Stomach smooth muscle (tissue), 2 donors: ENCODE data around the gene PSTPIP1.
A peak's percentile ranks its signal among the peaks of the same experiment; 100 is the strongest.

Experiments
- H3K27ac ChIP-seq: one replicate; pipeline ENCODE4 v1.7.0; 2013; ENCODE audit warnings: mild to moderate bottlenecking, low read length, inconsistent platforms
- H3K27me3 ChIP-seq, 2 donors: one replicate each; pipeline ENCODE4 v1.7.0; 2013; ENCODE audit warnings: low read length in 2 of 2; ENCODE audit not compliant: insufficient read depth in 2 of 2, control insufficient read depth in 1 of 2
- H3K36me3 ChIP-seq, 2 donors: one replicate each; pipeline ENCODE4 v1.7.0; 2013; ENCODE audit warnings: low read length in 2 of 2; ENCODE audit not compliant: control insufficient read depth in 2 of 2, insufficient read depth in 2 of 2
- H3K4me1 ChIP-seq: one replicate; pipeline ENCODE4 v1.7.0; 2013; ENCODE audit warnings: low read length; ENCODE audit not compliant: control insufficient read depth, insufficient read depth
- H3K4me3 ChIP-seq, 2 donors: one replicate each; pipeline ENCODE4 v1.7.0; 2013; ENCODE audit warnings: low read length in 2 of 2
- H3K9ac ChIP-seq, 2 donors: one replicate each; pipeline ENCODE4 v1.7.0; 2013; ENCODE audit warnings: low read length in 2 of 2, mild to moderate bottlenecking in 1 of 2
- H3K9me3 ChIP-seq, 2 donors: one replicate each; pipeline ENCODE4 v1.7.0; 2013; ENCODE audit warnings: low read length in 2 of 2; ENCODE audit not compliant: control insufficient read depth in 2 of 2
- donor health status: healthy.
- donor health status: Pancreatic carcinoma.

PSTPIP1 gene

GRCh38 chr15:76979331-76979925, 15.5 kb upstream of the PSTPIP1 start:
- Histone ChIP-seq H3K27me3 (no peaks in the 10 kb centered on the region), H3K9me3 (no peaks in the 10 kb centered on the region), H3K4me1 (no peaks in the 10 kb centered on the region), H3K36me3 (no peaks in the 10 kb centered on the region), H3K9ac (no peak overlapping the region), H3K27ac (no peak overlapping the region), H3K4me3 (no peak overlapping the region)

- no peaks in the 10 kb centered on the region for H3K9me3 ChIP-seq
- H3K27ac ChIP-seq, result no peak overlapping the region
- H3K36me3 ChIP-seq, result no peaks in the 10 kb centered on the region
- H3K4me3 ChIP-seq, result no peak overlapping the region
- no peaks in the 10 kb centered on the region for H3K4me1 ChIP-seq
- no peak overlapping the region for H3K9ac ChIP-seq
- no peaks in the 10 kb centered on the region for H3K27me3 ChIP-seq
Observed at GRCh38 chr15:76979996-76980520, 14.9 kb upstream of the PSTPIP1 start.

GRCh38 chr15:76982356-76982755, 12.6 kb upstream of the PSTPIP1 start:
- H3K36me3 ChIP-seq, result no peaks in the 10 kb centered on the region
- no peak overlapping the region for H3K27ac ChIP-seq
- H3K4me3 ChIP-seq, result no peak overlapping the region
- H3K9ac ChIP-seq, result no peak overlapping the region
- H3K4me1 ChIP-seq, result no peaks in the 10 kb centered on the region
- no peaks in the 10 kb centered on the region for H3K9me3 ChIP-seq
- H3K27me3 ChIP-seq, result no peaks in the 10 kb centered on the region

- H3K4me3 ChIP-seq, result no peak overlapping the region
- H3K9me3 ChIP-seq, result no peaks in the 10 kb centered on the region
- H3K27me3 ChIP-seq, result no peaks in the 10 kb centered on the region
- no peak overlapping the region for H3K9ac ChIP-seq
- H3K4me1 ChIP-seq, result no peaks in the 10 kb centered on the region
- no peak overlapping the region for H3K27ac ChIP-seq
- H3K36me3 ChIP-seq, result no peaks in the 10 kb centered on the region
Observed at GRCh38 chr15:76982756-76983155, 12.2 kb upstream of the PSTPIP1 start.

GRCh38 chr15:76983590-76984375, 11.1 kb upstream of the PSTPIP1 start:
- no peak overlapping the region for H3K4me3 ChIP-seq
- no peak overlapping the region for H3K27ac ChIP-seq
- no peaks in the 10 kb centered on the region for H3K36me3 ChIP-seq
- H3K4me1 ChIP-seq, result no peaks in the 10 kb centered on the region
- H3K27me3 ChIP-seq, result no peaks in the 10 kb centered on the region
- H3K9ac ChIP-seq, result no peak overlapping the region
- no peaks in the 10 kb centered on the region for H3K9me3 ChIP-seq

DNA sequence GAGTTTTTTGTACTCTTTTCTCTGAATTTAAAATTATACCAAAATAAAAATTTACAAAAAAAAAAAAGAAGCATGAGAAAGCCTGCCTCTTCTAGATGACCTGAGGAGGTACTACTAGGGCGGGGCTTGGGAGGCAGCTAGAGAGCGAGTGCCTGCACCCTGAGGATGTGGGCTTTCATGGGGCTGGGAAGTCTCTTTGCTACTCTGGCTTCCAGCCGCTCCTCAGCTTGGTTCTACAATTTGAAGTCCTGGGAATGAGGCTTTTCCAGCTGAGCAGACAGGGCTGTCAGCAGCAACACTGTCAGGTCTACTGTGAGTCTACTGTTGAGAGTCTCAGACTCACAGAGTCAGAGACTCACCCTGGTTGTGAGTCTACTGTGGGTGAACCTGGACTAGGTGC, 8.2 kb upstream of the PSTPIP1 start:
- Histone ChIP-seq H3K27ac (no peak overlapping the region), H3K9ac (no peak overlapping the region), H3K27me3 (no peaks in the 10 kb centered on the region), H3K4me3 (no peak overlapping the region), H3K36me3 (no peaks in the 10 kb centered on the region), H3K9me3 (no peaks in the 10 kb centered on the region), H3K4me1 (peaks cover 5% of the 10 kb centered on the region)

GRCh38 chr15:76987276-76987675, 7.7 kb upstream of the PSTPIP1 start:
- no peak overlapping the region for H3K9ac ChIP-seq
- peaks cover 5% of the 10 kb centered on the region for H3K4me1 ChIP-seq
- no peaks in the 10 kb centered on the region for H3K36me3 ChIP-seq
- no peak overlapping the region for H3K27ac ChIP-seq
- H3K27me3 ChIP-seq, result no peaks in the 10 kb centered on the region
- no peak overlapping the region for H3K4me3 ChIP-seq
- H3K9me3 ChIP-seq, result no peaks in the 10 kb centered on the region

- Histone ChIP-seq H3K4me3 (no peak overlapping the region), H3K4me1 (peaks cover 5% of the 10 kb centered on the region), H3K27me3 (no peaks in the 10 kb centered on the region), H3K9ac (no peak overlapping the region), H3K27ac (peak overlapping the region; percentile 24), H3K36me3 (no peaks in the 10 kb centered on the region), H3K9me3 (no peaks in the 10 kb centered on the region)
Observed at GRCh38 chr15:76987896-76988860, 6.7 kb upstream of the PSTPIP1 start.

DNA sequence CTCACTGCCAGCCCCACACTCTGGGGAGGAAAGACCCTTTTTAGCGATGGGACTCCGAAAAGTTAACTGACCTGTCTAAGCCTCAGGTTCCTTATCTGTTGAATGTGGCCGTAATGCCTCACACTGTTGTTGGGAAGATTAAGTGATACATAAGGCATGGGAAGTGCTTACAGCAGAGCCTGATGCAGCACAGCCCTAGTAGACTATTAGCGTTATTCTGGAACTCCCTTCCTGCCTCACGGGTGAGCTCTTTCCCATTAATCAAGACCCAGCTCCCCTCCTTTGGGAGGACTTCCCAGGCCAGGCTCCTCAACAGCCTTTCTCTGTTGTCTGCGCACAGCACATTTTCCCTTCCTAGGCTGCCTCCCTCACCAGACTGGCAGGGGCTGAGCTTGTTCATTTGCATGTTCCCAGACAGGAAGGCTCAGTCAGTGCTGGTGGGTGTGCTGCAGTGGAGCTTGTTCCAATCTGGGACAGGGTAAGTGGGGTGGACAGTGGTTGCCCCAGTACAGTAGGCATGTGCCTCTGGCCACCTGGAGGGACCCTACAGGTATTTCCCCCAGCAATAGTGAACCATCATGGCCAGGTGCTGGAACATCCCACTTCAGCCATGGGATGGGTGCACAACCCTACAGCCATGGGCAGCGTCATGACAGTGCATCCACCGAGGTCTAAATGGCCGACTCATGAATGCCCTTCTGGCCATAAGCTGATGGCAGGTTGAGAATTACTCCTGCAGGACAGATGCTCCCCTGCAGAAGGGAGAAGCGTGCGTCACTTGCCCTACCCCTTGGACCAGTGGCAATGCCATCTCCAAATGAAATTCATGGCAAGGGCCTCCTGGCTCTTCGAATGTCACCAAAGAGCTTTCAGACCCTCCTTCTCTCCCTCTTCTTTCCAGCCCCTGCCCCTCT, 5.8 kb upstream of the PSTPIP1 start:
- Histone ChIP-seq H3K9ac (no peak overlapping the region), H3K4me1 (peaks cover 5% of the 10 kb centered on the region), H3K27me3 (no peaks in the 10 kb centered on the region), H3K27ac (peak overlapping the region; percentile 24), H3K36me3 (no peaks in the 10 kb centered on the region), H3K9me3 (no peaks in the 10 kb centered on the region), H3K4me3 (no peak overlapping the region)

- peaks cover 17% of the 10 kb centered on the region for H3K4me1 ChIP-seq
Observed at GRCh38 chr15:76991048-76991447, 3.9 kb upstream of the PSTPIP1 start.

More at GRCh38 chr15:76991048-76991447, 3.9 kb upstream of the PSTPIP1 start:
- H3K4me3 ChIP-seq, result no peak overlapping the region
- no peaks in the 10 kb centered on the region for H3K27me3 ChIP-seq
- no peak overlapping the region for H3K9ac ChIP-seq
- no peaks in the 10 kb centered on the region for H3K36me3 ChIP-seq
- no peak overlapping the region for H3K27ac ChIP-seq
- no peaks in the 10 kb centered on the region for H3K9me3 ChIP-seq
